A172 (cell line): Measurements from ENCODE around the gene PRSS33. TPM values are rescaled to one million over a fixed set of nuclear protein-coding genes. Genes with fewer than 3 reads are reported as not detected.

ENCODE experiments used
- DNase-seq: peaks from one replicate; pipeline ENCODE4 v3.0.0-alpha.2; 2015; ENCODE audit warnings: low spot score
- total RNA-seq: library from RNA; depleted of rRNA; stranded (reverse); fragments of >200 nt; shearing (Covaris generic); gene quantifications from 2 replicates; pipeline ENCODE4 v1.2.3, GENCODE V29; 2014

PRSS33 gene
- total RNA-seq, 1 experiment from 2014 or later: 0.17 TPM

DNA sequence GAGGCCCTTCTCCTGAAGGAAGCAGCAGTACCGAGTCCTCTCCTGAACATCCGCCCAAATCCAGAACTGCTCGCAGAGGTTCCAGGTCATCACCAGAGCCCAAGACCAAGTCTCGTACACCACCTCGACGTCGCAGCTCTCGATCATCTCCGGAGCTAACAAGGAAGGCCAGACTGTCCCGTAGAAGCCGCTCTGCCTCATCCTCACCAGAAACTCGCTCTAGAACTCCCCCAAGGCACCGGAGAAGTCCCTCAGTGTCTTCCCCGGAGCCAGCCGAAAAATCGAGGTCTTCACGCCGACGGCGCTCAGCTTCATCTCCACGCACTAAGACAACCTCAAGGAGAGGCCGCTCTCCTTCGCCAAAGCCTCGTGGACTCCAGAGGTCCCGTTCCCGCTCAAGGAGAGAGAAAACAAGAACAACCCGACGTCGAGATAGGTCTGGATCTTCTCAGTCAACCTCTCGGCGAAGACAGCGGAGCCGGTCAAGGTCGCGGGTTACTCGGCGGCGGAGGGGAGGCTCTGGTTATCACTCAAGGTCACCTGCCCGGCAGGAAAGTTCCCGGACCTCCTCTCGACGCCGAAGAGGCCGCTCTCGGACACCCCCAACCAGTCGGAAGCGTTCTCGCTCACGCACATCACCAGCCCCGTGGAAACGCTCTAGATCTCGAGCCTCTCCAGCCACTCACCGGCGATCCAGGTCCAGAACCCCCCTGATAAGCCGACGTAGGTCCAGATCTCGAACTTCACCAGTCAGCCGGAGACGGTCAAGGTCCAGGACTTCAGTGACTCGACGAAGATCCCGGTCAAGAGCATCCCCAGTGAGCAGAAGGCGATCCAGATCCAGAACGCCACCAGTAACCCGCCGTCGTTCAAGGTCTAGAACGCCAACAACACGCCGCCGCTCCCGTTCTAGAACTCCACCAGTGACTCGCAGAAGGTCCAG is 21.6 kb downstream of the PRSS33 start:
- DNase-seq: no peak

DNA sequence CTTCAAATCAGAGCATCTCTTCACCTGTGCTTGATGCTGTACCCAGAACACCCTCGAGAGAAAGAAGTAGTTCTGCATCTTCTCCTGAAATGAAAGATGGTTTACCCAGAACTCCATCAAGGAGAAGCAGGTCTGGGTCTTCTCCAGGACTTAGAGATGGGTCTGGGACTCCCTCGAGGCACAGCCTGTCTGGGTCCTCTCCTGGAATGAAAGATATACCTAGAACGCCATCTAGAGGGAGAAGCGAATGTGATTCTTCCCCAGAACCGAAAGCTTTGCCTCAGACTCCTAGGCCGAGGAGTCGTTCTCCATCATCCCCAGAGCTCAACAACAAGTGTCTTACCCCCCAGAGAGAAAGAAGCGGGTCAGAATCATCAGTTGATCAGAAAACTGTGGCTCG is 22.6 kb downstream of the PRSS33 start:
- no peak for DNase-seq

DNA sequence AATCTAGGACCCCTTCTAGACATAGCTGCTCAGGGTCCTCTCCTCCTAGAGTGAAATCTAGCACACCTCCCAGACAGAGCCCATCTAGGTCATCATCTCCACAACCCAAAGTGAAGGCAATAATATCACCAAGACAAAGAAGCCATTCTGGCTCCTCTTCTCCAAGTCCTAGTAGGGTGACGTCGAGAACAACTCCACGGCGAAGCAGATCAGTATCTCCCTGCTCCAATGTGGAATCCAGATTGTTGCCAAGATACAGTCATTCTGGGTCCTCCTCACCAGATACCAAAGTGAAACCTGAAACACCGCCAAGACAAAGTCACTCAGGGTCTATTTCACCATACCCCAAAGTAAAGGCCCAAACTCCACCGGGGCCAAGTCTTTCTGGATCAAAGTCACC is 24.2 kb downstream of the PRSS33 start:
- no peak for DNase-seq

DNA sequence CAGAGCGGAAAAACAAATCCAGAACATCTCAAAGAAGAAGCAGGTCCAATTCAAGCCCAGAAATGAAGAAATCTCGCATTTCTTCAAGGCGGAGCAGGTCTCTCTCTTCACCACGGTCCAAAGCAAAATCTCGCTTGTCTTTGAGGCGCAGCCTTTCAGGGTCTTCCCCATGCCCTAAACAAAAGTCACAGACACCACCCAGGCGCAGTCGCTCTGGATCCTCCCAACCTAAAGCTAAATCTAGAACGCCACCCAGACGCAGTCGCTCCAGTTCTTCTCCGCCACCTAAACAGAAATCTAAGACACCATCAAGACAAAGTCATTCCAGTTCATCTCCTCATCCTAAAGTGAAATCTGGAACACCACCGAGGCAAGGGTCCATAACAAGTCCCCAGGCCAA is 24.6 kb downstream of the PRSS33 start:
- no peak for DNase-seq

DNA sequence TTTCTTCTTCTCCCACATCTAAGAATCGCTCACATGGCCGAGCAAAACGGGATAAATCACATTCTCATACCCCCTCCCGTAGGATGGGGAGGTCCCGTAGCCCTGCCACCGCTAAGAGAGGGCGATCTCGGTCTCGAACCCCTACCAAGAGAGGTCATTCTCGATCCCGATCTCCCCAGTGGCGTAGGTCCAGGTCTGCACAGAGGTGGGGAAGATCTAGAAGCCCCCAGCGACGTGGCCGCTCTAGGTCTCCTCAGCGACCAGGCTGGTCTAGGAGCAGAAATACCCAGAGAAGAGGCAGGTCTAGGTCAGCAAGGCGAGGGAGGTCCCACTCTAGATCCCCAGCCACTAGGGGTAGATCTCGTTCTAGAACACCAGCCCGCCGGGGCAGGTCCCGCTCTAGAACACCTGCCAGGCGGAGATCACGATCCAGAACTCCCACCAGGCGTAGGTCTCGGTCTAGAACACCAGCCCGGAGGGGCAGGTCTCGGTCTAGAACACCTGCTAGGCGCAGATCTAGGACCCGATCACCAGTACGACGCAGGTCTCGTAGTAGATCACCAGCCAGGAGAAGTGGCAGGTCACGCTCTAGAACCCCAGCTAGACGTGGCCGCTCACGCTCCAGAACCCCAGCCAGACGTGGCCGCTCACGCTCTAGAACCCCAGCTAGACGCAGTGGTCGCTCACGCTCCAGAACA is 25.3 kb downstream of the PRSS33 start:
- DNase-seq: no peak

DNA sequence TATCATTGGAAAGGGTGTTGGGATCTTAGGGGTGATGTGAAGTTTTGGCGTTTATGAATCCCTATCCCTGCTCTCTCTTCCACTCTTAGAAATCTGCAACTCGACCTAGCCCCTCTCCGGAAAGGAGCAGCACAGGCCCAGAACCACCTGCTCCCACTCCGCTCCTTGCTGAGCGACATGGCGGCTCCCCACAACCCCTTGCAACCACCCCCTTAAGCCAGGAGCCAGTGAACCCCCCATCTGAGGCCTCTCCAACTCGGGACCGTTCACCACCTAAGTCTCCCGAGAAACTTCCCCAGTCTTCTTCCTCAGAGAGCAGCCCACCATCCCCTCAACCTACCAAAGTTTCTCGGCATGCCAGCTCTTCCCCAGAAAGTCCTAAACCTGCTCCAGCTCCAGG is 25.9 kb downstream of the PRSS33 start:
- no peak for DNase-seq

DNA sequence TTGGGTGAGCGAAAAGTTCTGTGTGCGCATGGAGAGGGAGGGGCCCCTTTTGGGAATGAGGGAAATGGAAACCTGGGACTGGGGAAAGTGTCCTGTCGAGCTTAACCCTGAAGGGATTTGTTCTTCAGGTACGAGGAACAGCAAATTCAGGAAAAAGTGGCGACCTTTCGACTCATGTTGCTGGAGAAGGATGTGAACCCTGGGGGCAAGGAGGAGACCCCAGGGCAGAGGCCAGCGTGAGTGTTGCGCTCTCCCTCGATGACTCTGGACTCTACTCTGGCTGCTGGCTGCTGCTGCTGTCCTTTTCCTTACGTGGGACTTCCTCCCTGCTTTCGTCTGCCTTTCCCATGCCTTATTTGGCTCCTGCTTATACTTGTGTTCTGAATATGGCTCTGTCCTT is 30.0 kb downstream of the PRSS33 start:
- DNase-seq: no peak

DNA sequence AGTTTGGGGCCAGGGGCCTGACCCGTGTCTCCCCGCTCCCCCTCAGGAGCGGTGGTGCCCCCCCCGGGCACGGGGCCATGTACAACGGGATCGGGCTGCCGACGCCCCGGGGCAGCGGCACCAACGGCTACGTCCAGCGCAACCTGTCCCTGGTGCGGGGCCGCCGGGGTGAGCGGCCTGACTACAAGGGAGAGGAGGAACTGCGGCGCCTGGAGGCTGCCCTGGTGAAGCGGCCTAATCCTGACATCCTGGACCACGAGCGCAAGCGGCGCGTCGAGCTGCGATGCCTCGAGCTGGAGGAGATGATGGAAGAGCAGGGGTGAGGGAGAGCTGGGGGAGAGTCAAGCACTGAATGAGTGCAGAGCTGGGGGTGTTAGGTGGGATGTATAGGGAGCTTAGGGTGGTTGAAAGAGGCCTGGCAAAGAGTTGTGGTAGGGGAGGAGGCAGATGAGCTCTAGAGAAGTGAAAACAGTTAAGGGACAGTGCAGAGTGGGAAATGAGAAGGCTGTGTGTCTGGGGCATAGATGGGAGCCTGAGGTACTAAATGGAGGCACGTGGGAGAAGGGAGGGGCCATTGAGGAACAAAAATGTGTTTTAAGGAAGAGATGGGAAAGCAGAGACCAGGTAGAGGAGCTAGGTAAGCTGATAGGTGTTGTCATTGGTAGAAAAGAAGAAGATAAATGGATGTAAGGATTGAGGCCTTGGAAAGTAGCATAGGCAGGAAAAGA is 30.9 kb downstream of the PRSS33 start:
- DNase-seq: no peak

DNA sequence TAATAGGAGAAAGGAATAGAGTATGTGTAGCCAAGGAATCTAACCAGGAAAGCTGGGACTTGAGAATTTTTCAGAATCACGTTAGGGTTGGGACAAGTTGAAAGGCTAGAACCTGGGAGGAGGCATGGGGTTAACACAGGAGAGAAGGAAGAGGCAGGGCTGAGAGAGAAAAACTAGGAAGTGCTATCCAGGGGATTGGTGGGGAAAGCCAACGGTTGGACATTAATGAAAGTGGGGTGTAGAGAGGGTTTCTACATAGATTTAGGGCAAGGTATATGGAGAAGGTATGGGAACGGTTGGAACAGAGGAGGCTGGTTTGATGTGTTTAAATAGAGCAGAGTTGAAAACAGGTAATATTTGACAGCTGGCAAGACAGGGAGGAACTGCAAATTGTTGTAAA is 32.2 kb downstream of the PRSS33 start:
- no peak for DNase-seq

DNA sequence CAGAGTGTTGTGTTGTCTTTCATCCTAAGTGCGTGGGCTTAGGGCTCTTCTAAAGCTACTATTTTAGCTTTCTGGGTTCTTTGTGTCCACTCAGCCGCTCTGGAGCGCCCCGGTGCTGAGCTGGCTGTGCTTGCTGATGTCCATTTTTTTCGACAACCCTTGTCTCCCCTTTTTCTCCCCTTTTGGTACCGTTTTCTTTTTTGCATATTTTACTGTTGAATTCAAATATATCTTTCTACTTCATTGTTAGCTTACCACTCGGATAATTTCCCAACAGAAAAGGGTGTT is 33.7 kb downstream of the PRSS33 start:
- DNase-seq: no peak

DNA sequence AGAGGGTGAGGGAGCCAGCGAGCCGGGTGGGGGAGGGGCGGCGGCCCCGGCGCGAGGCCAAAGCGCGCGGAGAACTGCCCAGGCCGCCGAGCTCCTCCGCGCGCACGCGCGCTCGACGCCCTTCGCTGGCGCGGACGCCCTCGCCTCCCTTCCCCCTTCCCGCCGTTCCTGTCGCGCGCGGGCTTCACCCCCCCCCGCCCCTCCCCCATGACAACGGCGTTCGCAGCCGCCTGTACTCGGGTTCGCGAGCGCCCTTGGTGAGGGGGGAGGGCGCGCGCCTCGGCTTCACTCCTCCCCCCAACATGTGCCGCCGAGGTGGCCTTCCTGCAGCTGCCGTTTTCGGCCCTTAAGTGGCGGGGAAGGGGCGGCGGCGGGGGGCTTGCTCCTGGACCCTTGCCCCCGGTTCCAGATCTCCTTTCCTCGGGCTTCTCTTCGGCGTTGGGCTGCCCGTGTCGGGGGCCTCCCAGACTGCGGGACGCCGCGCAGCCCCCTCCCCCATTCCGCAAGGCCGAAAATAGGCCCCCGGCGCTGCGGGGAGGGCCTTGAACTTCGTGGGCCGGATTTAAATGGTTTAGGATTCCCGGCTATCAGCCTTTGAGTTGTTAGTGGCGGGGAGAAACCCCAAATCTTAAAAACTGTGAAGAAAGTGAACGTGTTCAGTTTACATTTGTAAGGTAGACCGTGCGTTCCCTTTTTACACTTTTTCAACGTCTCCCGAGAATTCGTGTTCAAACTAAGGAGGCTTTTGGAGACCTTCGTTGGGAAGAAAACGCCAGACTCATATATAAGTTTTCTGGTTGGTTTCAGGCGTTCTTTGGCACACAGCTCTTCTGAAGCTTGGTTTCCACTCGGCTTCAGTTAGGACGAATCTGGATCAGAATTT is 34.3 kb downstream of the PRSS33 start:
- DNase-seq: peak; percentile 62

DNA sequence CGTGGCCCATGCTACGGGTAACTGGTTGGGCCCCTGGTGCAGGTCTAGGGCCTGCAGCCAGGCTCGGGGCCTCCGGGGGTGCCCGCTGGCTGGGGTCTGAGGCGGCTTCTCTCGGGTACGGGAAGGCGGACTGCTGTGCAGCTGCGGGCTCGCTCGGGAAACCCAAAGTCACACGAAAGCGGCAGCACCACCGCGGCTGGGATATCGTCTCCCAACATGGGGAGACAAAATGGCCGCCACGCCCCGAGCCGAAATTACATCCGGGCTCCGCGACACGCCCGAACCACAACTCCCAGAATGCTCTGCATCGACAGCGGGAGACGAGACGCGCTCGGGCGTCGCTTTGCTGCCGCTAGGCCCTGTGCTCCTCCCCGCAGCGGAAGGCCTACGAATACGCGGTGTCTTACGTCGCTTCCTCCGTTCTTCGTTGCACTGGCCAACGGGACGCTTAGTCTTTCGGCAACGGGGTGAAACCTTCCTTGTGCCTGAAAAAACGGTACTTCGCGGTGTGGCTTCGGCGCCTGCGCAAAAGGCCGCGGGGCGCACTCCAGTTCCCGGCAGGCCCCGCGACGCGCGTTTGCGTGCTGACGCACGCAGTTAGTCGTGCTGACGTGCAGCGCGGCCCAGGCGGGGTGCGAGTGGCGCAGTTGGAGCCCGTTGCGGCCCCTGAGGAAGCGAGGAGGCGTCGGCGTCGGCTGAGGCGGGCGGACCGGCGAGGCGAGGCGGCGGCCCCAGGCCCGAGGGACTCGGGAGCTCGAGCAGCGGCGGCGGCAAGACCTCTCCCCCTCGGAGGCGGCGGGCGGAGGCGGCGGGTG is 35.1 kb downstream of the PRSS33 start, which contains the start of gene SRRM2:
TSS of gene SRRM2 (plus strand) at position 604 of the 815 bp plus-strand sequence. CDS start 3,727 bp downstream, outside the sequence.
- peak; percentile 91 for DNase-seq

DNA sequence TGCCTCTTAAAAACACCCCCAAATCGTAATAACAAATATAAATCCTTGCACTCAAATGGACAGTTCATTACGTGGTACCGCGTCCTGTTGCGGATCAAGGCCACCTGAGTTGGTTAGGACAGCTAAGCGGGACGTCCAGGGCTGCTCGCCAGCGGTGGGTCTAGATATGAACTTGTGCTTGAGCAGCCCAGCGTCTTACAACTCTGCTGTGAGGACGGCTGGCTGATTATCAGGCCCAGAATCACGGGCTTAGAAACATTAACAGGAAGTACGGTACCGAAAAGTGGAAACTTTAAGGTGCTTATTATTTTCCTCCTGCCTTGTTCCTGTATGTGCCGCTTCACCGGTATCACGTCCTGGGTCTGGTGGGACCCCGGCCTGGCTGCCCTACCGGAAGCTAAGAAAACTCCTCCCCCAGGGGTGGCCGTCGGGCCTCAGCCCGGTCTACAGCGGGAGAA is 35.8 kb downstream of the PRSS33 start:
- DNase-seq: no peak

DNA sequence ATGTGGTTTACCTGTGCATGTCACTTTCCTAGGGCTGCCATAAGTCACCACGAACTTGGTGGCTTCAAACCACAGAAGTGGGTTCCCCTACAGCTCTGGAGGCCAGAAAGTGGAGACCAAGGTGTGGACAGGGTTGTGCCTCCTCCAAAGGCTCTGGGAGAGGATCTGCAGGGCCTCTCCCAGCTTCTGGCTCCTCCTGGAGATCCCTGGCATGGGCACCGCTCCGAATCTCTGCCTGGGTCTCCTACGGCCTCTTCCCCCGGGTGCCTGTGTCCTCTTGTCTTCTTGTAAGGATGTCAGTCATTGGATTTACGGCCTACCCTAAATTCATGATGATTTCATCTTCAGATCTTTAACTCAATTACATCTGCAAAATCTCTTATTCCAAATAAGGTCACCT is 37.4 kb downstream of the PRSS33 start:
- DNase-seq: no peak

DNA sequence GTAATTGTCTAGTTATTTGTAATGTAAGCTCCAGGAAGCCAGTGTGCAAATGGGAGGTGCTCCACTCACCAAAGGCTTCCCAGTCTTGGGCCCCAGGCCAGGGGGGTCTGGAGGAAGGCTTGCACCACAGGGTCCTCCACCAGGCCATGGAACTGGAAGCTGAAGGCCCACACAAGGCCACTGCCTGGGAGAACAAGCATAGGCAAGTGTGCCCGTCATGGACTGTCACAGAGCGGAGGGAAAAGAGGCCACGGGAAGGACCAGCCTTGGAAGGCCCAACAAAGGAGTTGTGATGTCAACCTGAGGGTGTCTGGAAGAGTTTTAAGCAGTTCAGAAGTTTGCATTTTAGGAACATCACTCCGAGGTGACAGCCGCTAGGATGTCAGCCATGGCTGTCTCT is 37.9 kb downstream of the PRSS33 start:
- DNase-seq: no peak

DNA sequence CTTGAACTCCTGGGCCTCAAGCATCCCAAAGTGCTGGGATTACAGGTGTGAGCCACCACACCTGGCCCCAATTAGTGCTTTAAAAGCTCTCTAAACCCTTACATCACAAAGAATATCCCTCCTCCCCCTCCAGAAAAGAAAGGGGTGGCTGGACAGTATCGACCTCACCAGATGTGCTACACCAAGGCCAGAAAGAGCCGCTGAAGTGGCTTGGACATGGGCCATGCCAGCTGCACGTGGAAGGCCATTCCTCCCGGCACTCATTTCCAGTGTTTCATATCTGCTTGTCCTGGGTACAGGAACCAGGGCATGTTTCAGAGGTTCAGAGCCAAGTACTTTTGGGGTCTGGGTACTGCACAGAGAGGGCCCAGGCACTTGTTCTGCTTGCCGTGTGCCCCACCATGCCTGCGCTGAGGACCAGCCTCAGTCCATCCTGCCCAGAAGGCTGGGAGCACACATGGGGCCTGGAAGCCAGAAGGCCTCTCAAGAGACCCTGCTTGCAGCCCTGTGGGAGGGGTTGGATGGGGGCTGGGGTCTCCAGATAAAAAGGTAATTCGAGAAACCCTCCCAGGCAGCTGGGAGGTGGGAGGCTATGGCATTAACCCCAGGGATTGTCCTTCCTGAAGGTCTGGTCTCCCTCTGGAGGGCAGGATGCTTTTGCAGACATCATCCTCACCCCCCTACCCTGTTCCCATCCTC is 38.5 kb downstream of the PRSS33 start:
- no peak for DNase-seq

DNA sequence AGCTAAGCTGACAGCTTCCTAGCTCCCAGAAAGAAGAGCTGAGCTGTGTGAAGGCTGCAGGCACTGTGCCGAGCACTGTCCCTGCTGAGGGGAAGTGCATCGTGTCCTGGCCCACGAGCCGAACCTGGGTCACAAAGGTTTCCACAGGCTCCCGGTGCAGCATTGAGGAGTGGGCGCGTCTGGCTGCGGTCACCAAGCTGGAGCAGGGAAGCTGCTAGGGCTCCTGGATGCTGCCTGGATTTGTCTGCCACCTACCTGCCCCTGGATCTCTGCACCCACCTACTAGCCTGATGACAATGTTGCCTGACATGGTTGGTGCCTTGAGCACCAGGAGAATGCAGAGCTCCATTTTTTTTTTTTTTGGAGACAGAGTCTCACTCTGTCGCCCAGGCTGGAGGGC is 41.4 kb downstream of the PRSS33 start:
- no peak for DNase-seq

DNA sequence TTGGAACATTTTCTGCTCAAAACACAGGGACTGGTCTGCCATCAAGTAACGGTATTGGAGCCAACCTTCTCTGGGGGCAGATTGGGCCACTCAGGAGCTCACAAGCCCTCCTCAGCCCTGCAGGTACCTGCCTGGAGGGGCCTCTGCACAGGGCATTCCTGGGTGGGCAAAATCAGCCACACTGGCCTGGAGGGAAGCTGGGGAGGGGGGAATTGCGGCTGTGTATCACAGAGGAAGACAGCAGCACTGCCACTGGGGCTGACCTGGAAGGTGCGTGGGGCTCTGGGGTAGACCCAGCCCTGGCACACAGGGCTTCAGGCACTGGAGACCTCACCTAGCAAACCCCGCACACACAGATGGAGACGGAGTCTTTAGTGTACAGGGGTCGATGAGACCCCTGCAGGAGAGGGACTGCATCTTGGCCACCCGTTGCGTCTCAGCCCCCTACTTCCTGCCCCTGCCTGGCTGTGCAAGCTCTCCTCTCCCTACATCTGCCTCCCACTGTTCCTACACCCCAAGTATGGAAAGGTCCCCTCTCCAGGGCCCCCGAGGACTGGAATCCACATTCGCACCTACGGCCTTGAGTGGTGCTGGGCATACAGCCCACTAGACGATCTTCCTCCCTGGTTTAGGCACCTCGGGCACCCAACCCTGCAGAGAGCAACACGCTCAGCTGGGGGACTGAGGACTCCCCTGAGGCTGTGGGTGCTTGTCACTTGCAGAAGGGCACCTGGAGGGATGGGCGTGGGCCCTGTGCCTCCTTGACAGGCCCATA is 42.1 kb downstream of the PRSS33 start:
- no peak for DNase-seq

DNA sequence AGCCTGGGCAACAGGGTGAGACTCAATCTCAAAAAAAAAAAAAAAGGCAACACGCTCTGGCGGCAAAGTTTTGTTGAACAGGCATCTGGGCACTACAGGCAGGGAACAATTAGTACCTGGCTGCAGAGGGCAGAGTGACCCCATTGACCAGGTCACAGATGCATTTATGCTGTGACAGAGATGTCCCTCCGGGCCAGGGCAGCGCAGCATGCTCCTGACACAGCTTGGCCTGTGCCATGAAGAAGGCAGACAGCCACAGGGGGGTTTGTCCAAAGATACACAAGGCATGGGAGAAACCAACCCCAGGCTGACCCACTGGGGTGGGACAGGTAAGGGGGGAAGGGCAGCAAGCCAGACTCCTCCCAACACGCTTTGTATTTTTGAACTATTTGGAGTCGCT is 42.6 kb downstream of the PRSS33 start:
- no peak for DNase-seq
